Occipital lobe (tissue), 2 donors: Measurements from ENCODE around the gene NPW. TPM values are rescaled to one million over a fixed set of nuclear protein-coding genes. Genes with fewer than 3 reads are reported as not detected.

Experiments
- DNase-seq: peaks from one replicate; lab custom pipeline; 2025; lab: John Stamatoyannopoulos, UW
- total RNA-seq: library from RNA; depleted of rRNA; stranded (reverse); fragments of >200 nt; gene quantifications from one replicate; pipeline ENCODE4 v1.2.3, GENCODE V29; 2014

The NPW gene
- not detected for total RNA-seq

DNA sequence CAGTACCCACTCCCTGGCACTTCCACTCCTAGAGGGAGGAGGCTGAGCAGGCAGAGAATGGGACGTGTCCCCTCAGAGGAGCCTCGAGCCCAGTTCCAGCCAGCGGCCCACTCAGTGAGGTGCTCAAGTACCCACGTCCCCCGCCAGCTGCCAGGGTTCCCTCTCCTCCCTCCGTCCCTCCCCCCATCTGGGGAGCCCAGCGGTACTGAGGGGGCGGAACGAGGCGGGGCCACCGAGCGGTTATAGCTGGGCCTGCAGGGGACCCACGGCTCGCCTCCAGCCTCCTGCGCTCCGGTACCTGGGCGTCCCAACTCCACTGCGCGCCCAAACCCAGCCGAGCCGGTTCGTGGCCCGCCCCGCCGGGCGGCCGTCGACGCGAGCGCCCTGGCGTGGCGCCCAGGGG is at the start of gene NPW:
TSS of gene NPW (plus strand) at position 268 of the 403 bp plus-strand sequence.
- DNase-seq: no peak

DNA sequence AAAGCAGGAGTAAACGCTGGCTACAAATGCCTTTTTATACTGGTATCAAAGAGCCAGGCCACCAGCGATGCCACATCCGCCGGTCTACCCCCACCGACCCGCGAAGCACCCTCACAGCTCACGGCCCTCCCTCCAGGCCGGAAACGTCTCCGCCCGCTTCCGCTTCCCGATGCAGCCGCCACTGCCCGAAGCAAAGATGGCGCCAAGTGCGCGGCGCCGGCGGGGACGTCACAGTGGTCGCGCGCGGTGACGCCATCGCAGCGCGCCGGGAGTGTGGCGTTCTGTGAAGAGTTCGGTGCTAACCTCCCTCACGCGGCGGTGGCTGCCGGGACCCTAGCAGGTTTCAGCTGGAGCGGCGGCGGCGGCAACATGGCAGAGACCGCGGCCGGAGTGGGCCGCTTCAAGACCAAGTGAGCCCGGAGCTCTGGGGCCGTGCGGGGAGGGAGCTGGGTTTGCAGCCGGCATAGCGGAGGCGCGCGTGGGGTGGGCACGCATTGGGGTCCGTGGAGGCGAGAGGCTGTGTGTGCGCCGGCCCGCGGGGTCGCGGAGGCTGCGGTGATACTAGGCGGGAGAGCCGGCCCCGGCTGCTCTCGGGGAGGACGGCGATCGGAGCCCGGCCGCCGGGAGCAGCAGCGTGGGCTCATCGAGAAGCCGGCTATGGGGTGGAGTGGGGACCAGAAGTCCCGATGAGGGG is 47.6 kb upstream of the NPW start, which contains the start of gene TBL3:
TSS of gene TBL3 (plus strand) at position 258 of the 694 bp plus-strand sequence. CDS start at position 370, 112 bp downstream.
- DNase-seq: peak; percentile 88

DNA sequence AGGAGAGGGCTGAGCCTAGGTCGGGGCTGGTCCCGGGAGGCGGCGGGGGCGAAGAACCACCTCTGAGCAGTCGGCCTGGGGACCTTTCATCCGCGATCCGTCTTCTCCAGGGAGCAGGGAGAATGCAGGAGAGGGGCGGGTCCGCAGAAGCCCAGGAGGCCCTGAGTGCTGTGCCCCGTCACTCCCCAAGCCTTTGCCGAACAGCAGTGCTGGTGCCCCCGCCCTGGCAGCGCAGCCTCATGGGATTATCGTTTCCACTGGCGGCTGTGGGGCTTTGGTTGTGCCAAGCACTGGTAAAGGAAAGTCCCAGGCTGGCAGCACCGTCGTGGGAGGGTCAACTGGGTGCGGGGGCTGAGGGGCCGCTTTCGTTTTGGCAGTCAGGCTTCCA is 47.1 kb upstream of the NPW start:
- no peak for DNase-seq

DNA sequence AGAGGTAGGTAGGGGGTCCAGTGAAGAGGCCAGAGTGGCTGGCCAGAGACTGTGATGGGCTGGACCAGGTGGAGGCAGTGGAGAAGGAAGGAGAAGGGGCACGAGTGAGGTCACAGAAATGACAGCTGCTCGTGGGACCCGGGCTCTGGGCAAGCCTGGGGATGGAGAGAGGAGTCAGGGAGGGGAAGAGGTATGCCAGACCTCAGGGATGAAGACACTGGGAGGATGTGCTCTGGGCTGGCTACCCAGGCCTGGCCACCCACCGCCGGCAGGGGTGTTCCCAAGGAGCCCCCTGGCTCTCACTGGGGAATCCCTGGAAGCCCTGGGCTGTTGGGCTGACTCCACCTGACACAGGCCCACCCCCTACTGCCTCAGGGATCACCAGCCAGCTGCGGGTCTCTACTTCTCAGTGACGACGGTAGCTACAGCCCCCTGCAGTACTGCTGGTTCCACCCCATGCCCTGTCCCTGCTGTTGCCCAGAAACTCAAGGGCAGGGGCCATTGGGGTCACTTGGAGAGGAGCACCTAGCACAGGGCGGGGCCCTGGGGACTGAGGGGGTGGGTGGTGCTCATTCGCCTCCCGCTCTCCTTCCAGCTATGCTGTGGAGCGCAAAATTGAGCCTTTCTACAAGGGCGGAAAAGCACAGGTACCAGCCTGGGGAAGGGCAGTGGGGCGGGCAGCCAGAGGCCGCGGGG is 46.0 kb upstream of the NPW start:
- DNase-seq: no peak

DNA sequence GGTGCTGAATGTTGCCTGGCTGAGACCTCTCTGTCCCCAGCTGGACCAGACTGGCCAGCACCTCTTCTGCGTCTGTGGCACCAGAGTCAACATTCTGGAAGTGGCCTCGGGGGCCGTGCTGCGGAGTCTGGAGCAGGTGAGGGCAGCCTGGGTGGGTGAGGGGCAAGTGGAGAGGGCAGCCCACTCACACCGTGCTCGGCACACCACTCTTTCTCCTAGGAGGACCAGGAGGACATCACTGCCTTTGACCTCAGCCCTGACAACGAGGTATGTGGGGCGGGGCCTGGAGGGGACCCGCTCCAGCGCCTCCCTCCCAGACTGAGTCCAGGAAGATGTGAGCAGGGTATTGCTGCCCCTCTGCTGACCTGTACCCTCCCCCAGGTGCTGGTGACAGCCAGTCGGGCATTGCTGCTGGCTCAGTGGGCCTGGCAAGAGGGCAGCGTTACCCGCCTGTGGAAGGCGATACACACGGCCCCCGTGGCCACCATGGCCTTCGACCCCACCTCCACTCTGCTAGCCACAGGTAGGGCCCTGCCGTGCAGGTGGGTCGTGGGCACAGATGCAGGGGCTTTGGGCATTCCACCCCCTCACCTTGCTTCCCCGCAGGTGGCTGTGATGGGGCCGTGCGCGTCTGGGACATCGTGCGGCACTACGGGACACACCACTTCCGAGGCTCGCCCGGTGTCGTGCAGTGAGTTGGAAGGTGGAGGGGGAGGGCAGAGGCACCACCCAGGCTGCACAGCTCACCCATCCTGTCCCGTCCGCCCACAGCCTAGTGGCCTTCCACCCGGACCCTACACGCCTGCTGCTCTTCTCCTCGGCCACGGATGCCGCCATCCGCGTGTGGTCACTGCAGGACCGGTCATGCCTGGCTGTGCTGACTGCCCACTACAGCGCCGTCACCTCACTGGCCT is 45.2 kb upstream of the NPW start:
- DNase-seq: no peak

DNA sequence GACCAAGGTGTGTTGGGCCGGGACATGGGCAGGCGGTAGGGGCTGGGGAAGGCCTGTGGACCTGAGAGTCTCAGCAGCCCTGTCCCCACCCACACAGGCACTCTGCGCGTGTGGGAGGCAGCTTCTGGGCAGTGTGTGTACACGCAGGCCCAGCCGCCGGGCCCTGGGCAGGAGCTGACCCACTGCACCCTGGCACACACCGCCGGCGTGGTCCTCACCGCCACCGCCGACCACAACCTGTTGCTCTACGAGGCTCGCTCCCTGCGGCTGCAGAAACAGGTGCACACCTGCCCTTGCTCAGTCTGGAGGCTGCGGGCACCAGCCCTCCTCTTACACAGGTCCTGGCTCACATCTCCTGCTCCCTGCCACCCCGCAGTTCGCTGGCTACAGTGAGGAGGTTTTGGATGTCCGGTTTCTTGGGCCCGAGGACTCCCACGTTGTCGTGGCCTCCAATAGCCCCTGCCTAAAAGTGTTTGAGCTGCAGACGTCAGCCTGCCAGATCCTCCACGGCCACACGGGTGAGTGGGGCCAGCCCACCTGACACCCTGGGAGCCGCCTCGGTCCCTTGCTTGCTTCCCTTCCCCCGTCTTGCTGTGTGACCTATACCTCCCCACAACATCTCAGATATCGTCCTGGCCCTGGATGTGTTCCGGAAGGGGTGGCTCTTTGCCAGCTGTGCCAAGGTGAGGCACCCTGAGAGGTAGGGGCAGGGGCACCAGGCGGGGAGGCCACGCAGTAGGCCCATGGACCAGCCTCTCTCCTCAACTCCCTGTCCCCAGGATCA is 44.0 kb upstream of the NPW start:
- DNase-seq: no peak

DNA sequence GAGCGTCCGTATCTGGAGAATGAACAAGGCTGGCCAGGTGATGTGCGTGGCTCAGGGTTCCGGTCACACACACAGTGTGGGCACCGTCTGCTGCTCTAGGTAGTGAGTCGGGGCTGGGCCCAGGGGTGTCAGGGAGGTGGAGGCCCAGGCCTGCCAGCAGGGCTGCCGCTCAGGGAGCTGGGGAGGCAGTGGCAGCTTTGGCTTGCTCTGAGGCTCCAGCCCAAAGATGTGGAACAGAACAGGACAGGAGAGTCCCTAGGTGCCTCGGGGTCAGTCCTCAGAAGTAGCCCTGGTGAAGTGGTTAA is 43.4 kb upstream of the NPW start:
- DNase-seq: no peak

DNA sequence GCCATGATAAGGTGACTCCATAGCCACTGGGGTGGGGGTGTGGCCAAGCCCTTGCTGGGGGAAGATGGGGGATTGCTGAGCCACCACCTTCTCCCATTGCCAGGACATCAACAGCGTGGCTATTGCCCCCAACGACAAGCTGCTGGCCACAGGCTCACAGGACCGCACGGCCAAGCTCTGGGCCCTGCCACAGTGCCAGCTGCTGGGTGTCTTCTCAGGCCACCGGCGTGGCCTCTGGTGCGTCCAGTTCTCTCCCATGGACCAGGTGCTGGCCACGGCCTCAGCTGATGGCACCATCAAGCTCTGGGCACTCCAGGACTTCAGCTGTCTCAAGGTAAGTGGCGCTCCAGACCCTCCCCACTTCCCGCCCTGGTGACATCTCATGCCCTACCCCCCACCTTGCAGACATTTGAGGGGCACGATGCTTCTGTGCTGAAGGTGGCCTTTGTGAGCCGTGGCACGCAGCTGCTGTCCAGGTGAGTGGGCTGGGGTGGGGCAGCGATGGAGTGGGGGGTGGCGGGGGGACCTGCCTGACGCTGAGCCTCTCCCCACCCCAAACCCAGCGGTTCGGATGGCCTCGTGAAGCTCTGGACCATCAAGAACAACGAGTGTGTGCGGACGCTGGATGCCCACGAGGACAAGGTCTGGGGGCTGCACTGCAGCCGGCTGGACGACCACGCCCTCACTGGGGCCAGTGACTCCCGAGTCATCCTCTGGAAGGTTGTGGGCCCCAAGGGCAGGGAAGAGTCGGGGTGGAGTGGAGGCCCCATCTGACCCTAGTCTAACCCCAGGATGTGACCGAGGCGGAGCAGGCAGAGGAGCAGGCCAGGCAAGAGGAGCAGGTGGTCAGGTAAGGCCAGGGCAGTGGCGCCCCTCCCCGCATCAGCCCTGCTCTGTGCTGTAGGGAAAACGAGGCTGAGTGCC is 42.4 kb upstream of the NPW start:
- DNase-seq: no peak

DNA sequence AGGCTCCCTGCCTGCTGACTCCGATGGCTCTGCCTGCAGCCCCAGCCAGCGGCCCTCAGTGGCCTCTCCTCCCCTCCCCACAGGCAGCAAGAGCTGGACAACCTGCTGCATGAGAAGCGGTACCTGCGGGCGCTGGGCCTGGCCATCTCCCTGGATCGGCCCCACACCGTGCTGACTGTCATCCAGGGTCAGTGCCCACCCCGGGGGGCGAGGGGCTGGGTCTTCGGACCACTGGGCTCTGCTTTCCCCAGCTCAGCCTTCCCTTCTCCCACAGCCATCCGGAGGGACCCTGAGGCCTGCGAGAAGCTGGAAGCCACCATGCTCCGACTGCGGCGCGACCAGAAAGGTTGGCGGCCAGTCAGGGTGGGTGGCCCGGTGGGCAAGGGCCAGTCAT is 41.7 kb upstream of the NPW start:
- no peak for DNase-seq

DNA sequence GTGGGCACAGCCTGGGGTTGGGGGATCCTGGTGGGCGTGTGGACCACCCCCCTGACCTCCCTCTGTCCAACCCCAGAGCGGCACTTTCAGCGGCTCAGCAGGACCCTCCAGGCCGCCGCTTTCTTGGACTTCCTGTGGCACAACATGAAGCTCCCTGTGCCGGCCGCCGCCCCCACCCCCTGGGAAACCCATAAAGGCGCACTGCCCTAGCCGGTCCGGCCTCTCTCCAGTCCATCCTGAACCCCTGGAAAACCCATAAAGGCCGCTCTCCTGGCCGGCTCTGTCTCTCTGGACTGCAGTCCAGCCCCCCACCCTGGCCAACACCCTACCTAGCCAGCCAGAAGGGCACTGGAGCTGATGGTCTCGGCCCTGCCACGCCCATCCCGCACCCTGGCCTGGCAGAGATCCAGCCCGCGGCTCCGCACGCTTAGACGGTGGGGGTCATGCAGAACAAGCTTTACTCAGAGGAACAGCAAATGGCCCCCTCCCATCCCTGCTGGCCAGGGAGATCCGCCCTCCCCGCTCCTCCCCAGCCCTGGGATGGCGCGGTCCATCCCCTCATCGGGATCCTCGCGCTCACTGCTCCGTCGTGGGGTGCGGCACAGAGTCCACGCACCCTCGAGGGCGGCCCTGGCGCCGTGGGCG is 41.0 kb upstream of the NPW start:
- no peak for DNase-seq

DNA sequence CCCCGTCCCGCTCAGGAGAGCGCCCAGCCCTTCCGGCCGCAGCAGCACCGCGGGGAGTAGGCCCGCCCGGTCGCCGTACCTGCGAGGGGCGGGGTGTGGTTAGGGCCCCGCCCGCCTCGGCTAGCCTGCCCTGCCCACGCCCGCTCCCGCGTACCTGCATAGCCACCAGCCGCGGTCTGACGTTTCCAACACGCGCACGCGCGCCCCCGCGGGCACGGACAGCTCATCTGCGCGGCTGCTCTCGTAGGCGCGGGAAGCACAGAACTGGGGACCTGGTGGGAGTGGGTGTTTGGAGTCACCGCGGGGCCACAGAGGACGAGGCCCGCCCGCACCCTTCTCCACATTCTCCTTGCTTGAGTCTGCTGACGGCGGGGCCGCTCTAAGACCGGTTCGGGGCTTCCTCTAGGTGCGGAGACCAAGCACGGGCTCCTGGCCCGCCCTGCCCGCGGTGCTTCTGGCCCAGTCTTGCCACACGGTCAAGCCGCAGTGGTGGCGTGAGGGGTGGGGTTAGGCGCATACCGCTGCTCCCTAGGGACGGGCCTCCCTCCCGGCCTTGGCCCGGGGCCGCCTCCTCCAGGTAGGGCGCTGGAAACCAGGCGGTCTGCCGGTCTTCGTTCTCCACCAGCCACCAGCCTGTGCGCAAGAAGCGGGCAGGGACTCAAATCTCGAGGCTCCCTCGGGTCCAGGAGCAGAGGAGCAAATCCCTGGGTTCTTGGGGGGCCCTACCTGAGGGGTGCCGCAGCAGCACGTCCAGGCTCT is 40.1 kb upstream of the NPW start:
- no peak for DNase-seq

DNA sequence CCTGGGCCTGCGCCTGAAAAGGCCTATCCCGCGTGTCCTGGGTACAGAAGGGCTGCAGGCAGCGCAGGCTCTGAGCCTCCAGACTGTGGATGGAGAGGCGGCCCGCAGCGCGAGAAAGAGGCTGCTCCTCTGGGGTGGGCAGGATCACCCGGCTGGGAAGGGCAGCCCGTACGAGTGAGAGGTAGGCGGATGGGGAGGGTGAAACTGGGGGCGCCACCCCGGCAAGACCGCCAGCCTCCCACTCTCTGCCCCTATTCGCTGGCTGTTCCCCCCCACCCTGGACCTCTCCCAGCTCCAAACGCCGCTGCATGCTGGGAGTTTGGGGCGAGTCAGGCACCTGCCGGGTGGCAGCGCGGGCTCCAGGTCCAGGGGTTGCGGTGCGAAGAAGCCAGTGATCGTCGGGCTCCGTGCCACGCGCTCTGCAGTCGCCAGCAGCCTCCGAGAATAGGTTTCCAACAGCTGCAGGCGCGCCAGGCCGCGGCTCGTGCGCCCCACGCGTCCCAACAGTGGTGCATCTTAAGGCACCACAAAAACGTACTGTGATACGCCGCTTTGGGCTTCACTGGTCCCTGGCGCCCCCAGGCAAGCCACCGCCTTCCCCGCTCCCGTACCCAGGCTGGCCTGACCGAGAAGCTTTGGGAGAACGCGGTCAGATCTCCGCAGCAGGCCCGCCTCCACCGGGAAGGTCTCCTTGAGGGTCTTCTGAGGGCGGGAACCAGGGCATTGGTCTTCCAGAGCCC is 39.4 kb upstream of the NPW start:
- no peak for DNase-seq

DNA sequence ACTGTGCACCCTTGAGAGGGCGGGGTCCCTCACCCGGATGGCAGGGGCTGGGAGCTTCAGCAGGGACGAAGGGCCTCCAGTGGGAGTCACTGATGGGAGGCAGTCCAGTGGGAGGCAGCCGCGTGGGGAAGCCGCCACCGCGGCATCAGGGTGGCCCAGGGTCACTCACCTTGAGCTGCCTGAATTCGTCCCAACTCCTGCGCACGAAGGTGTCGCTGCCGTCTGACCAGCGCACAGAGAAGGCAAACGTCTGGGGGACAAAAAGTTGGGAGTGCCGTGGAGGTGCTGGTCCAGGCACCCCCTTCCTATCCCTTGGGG is 38.9 kb upstream of the NPW start:
- no peak for DNase-seq

DNA sequence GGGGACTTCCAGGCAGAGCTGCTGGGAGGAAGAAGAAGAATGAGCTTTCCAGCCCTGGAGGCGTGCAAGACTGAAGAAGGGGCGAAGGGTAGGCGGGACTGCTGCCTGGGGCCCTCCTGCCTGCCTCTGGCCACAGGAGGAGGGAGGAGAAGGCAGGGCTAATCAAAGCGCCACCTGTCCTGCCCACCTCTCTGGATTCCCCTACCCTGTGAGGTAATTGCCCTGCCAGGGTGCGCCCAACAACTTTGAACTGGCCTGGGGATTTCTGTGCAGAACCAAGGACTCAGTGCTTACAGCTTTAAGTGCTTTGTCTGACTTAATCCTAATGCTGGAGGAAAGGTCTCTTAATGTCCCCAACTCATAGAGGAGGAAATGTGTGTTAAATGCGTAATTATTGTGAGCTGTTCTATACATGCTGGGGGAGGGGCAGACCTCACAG is 38.2 kb upstream of the NPW start, which contains the start of gene NOXO1:
TSS of gene NOXO1 (minus strand) at position 72 of the 439 bp plus-strand sequence. CDS start 290 bp downstream, outside the sequence.
- DNase-seq: no peak

DNA sequence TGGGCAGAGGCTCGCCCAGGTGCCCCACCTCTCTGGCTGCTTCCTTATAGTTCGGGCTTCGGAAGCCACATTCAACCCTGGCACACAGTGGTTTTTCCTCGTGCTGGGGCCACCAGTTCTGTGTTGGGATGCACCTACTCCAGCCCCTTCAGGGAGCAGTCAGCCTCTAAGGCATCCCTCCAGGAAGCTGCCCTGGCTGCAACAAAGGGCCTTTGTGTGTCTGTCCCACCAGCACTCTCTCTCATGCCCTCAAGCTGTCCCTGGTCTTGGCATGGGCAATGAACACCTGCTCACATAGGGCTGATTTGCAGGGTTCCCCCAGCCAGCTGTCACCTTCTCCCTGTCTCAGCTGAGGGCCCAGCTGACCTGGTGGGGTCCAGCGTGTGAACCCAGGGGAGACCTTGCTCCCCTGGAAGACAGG is 37.6 kb upstream of the NPW start:
- no peak for DNase-seq

DNA sequence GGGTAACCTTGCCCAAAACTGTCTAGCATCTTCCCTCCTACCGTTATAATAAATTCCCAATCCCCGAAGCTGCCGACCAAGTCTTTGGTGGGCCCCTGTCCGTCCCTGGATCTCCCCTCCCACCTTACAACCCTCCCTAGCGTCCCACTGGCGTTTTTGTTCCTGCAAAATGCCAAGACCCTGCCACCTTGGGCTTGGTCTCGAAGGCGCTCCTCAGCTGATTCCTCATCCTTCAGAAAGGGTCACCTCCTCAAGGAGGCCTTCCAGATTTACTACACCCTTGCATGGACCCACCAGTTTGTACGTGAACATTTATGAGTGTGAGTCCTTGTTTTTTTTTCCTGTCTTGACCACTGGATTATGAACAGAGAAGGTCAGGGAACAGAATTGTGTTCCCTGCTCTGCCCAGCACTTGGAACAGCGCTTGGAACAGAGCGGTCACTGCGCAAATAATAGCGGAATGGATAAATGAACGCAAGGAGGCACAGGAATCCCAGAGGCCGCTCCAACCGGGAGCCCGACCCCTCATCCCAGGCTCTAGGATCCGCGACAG is 36.5 kb upstream of the NPW start:
- no peak for DNase-seq

DNA sequence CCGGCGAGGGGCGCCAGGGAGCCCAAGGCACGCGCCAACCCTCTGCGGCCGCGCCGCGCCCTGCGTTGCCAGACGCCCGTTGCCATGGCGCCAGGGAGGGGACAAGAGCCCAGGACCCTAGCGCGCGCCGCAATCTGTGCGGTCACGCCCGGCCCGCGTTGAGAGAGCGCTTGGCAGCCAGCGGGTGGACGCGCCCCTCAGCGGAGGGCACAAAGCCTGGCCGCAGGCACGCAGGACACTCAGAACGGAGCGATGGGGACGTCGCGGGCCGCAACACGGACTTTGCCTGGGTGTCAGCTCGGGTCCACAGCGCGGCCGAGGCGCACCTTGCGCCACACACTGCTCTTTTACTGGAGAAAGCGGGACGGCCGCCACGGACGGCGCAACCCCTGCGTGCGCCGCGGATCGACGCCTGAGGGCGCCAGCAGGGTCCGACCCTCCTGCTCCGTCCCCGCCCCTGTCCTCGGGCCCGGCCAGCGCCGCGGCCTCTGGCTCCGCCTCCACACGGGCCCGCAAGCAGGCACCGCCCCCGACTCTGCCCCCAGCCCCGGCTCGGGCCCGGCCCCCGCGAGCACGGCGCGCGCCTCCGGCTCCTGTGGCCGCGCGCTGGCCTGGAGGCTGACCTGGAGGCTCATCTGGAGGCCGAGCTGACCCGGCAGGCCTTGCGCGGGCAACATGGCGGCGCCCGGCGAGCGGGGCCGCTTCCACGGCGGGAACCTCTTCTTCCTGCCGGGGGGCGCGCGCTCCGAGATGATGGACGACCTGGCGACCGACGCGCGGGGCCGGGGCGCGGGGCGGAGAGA is 35.8 kb upstream of the NPW start, which contains the start of gene GFER:
TSS of gene GFER (plus strand) at position 650 of the 803 bp plus-strand sequence. CDS start at position 676, 26 bp downstream.
- DNase-seq: peak; percentile 86
